Immature natural killer cell (primary cell): Measurements from ENCODE around the gene CLEC2L. TPM values are rescaled to one million over a fixed set of nuclear protein-coding genes. Genes with fewer than 3 reads are reported as not detected.

Experiments
- DNase-seq, 3 donors: peaks; one replicate each; pipeline ENCODE4 v3.0.0; 2022; ENCODE audit warnings: mixed read lengths in 1 of 3
- H3K27ac Mint-ChIP-seq, 6 donors: one replicate each; pipeline ENCODE4 v1.8.0; 2020; ENCODE audit warnings: mixed read lengths in 6 of 6, mild to moderate bottlenecking in 5 of 6, inconsistent platforms in 4 of 6, moderate library complexity in 3 of 6
- H3K27me3 Mint-ChIP-seq, 3 donors: one replicate each; pipeline ENCODE4 v1.8.0; 2020 to 2021; ENCODE audit warnings: low read depth in 3 of 3, mild to moderate bottlenecking in 3 of 3, mixed read lengths in 3 of 3, moderate library complexity in 3 of 3, inconsistent platforms in 1 of 3
- H3K36me3 Mint-ChIP-seq, 3 donors: one replicate each; pipeline ENCODE4 v1.8.0; 2020; ENCODE audit warnings: mixed read lengths in 3 of 3, inconsistent platforms in 2 of 3, mild to moderate bottlenecking in 2 of 3
- H3K4me1 Mint-ChIP-seq, 2 donors: one replicate each; pipeline ENCODE4 v1.8.0; 2020; ENCODE audit warnings: inconsistent platforms in 2 of 2, mild to moderate bottlenecking in 2 of 2, mixed read lengths in 2 of 2, moderate library complexity in 1 of 2
- H3K4me3 Mint-ChIP-seq, 5 donors: one replicate each; pipeline ENCODE4 v1.8.0; 2020; ENCODE audit warnings: mild to moderate bottlenecking in 5 of 5, mixed read lengths in 5 of 5, inconsistent platforms in 3 of 5, moderate library complexity in 3 of 5
- H3K9me3 Mint-ChIP-seq, 6 donors: one replicate each; pipeline ENCODE4 v1.8.0; 2020; ENCODE audit warnings: mild to moderate bottlenecking in 6 of 6, mixed read lengths in 6 of 6, inconsistent platforms in 4 of 6, moderate library complexity in 3 of 6
- polyA plus RNA-seq, 3 donors: library from polyadenylated mRNA; unstranded; fragments of 300-500 nt; fragmentation: Illumina TruSeq; gene quantifications; one replicate each; pipeline ENCODE4 v1.2.3, GENCODE V29; 2021

CLEC2L gene
- polyA plus RNA-seq, 3 donors from 2014 or later, result 0.19 TPM; not detected in 2

DNA sequence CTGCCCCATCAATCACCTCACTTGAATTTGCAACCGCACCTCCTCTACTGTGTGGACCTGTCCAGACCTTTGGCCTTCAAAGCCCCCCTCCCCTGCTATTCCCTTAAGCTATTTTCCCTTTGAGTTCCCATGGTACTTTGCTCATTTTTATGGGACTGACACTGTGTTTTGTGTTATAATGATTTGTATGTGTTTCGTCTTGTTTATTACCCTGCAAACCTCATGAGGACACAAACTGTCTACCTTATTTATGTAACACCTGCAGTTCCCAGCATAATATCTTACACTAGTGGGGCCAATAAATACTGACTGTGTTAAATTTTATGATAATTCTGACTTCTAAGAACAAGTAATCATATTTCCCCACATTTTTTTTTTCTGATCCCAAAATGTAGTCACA lies 70.6 kb downstream of the CLEC2L start:
- Mint-ChIP-seq H3K4me3 (no peak overlapping the region), H3K27me3 (peaks cover 0 to 8% (median 3%) of the 10 kb centered on the region in 3 donors), H3K27ac (peak overlapping the region in 1 of 6 donors; percentile 31), H3K4me1 (no peaks in the 10 kb centered on the region), H3K9me3 (peaks cover 0 to 3% (median 0%) of the 10 kb centered on the region in 6 donors), H3K36me3 (peaks cover 5 to 64% (median 19%) of the 10 kb centered on the region in 3 donors)
- no peak for DNase-seq

Other genes starting within 250 kb of the CLEC2L start
- gene FMC1, start 182.3 kb upstream of the CLEC2L start, polyA plus RNA-seq, result 10 to 100 TPM; 35.9 to 59.9 (median 37.2) TPM
- 10 to 100 TPM; 44.4 to 74.2 (median 46.3) TPM for gene LUC7L2, start 163.8 kb upstream of the CLEC2L start, polyA plus RNA-seq
- gene KLRG2, start 40.0 kb upstream of the CLEC2L start, polyA plus RNA-seq, result not detected